ENCODE measurements around the gene NFIA.

Gene NFIA

DNA sequence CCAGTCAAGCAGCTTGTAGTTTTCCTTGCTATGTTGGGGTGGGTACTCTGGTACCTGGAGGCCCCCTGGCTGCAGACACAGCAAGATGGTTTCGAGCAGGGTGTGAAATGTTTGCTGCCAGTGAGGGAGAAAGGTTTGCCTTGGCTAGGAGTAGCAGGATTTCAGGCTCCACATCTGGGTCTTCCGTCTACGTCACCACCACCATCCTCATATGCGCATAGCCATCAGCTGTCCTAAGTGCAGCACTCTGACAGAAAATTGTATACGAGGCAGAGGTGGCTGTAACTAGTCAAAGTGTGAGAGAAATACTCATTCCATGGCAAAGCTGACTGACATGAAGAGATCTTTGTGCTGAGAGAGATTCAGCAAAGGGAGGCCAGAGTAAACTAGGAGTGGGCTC is 212.6 kb downstream of the NFIA start:
- DNase-seq (ENCODE audit: low read depth, low spot score), result no peak
- no peak overlapping the region for H3K4me3 ChIP-seq (ENCODE audit: low read length)

DNA sequence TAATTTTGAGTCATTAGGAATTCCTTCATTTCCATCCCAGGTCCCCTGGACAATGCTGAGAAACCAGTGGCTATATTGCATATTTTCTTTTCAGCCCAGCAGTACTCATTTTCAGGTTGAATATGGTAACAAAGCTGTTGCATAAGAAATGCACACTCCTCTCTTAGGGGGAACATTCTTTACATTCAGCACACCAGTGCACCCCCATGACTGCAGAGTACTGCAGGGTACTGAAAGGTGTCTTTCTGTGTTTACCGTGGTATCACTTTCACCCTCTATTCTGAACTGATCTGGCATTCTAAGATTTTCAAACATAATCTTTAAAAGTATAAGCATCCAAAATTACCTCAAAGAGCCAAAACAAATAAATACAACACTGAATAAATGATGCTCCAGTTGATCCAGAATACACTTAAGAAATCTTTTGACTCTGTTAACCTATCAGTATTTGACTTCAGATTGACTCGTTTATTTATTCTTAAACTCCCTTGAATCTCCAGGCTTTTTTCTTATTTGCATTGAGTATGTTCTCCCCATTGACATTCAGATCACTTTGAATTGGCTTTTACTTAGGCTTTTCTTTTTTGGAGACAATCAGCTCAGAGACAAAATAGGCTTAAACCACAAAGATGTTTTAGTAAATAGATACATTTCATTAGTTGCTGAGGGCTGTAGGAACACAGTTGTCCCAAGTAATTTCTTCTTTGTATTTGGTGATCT is 213.6 kb downstream of the NFIA start:
- H3K4me3 ChIP-seq (ENCODE audit: low read length), result no peak overlapping the region
- DNase-seq (ENCODE audit: low read depth, low spot score), result no peak

DNA sequence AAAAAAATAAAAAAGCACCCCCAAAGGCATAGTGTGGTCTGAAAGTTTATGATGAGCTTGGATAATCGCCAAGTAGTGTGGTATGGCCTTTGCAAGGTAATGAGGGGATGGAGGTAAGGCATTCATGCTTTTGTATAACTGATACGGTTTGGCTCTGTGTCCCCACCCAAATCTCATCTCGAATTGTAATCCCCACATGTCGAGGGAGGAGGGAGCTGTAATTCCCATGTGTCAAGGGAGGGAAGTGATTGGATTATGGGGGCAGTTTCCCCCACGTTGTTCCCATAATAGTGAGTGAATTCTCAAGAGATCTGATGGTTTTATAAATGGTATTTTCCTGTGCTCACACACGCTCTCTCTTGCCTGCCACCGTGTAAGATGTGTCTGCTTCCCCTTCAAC is 215.5 kb downstream of the NFIA start:
- DNase-seq (ENCODE audit: low read depth, low spot score), result no peak
- H3K4me3 ChIP-seq (ENCODE audit: low read length), result no peak overlapping the region

DNA sequence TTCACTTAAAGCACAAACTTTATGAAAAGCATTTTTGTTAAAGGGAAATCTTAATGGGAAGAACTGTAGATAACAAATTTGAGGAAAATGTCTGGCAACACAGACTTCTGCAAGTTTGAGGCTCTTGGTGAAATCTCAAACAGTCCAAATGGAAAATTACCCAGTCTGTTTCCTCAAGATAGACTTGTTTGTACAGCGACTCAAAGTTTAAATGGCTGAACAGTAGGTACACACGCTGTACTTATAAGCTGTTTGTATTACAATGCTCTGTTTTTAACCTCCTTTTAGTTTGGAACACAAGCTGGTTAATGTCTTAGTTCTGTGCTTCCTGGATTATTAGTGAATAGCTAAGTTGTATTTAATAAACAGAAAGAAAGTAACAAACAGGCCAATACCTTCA is 217.1 kb downstream of the NFIA start:
- H3K4me3 ChIP-seq (ENCODE audit: low read length), result no peak overlapping the region
- no peak for DNase-seq (ENCODE audit: low read depth, low spot score)

DNA sequence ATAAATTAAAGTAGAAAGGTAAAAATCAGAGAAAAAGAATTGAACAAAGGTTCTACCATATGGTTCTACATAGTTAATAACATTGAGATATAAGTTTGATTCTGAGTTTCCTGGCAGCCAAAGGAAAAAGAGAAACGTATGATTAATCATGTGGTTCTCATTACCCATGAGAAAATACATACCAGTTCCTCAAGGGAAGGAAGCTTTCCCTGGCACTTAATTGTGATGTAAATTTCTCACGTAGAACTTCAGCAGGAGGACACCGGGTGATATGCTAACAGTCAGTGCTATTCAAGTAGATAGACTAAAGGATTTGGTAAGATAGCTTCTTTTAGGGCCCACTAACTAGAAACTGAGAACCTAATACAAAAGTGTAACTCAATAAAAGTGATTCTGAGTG is 218.5 kb downstream of the NFIA start:
- no peak for DNase-seq (ENCODE audit: low read depth, low spot score)
- H3K4me3 ChIP-seq (ENCODE audit: low read length), result no peak overlapping the region

DNA sequence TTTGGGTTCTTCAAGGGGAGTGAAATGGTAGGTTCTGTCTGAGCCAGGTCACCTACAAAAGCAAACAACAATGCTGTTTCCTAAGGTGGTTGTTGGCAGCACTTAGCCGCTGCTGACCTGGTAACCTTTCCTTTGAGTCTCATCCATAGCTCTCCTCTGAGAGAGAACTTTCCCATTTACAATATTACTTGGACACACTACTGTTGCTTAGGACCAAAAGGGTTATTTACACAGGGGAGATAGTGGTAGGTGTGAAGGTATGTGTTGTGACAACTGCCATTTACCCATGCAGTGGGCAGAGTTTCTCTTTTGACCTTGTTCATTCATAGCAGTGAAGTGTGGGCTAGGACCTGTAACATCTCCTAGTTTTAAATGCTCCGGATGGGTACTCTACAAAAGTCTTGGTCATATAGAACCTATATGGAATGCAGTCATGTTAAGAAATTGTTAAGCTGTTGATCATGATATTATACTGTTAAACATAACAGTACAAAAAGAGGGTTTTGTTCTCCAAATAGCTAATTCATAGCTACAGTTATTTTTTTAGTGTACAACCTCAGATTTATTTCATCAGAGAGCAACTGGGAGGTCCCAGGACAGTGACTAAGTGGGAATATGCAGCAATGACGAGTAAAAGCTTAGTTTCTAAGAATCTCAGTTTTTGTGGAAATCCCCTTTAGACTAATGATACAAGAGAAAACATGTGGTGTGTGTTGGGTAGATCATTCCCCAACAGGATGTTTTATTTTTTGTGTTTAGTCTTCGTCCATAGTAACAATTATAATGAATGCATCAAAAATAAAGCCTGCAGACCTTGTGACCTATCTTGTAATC is 219.7 kb downstream of the NFIA start:
- no peak overlapping the region for H3K4me3 ChIP-seq (ENCODE audit: low read length)
- no peak for DNase-seq (ENCODE audit: low read depth, low spot score)

DNA sequence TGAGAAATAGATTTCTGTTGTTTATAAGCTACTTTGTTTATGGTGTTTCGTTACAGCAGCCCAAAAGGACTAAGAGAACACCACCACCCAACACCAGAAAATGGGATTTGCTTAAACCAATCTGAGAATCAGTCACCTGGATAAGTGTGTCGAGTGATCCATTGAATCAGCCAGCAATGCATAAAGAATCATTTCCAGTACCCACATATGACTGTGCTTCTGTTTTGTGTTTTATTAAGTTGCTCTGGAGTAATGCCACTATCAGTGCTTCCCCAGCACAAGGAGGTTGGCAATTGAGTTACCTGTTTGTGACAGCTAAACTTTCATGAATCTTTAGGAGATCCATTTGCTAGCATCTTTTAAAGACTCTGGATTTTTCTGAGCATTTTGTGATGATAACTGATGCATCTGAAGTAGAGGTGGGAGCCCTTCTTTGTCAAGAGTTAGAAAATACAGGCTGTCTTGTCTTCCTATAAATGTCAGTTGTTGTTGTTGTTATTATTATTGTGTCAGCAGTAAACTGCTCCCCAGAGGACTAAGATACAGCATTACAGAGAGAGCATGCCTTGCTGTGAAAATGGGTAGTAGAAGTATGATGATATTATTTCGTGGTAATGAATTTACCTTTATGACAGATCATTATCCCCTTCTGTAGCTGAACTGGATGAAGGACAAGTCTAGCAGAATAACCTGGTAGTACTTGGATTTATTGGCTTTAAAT is 225.2 kb downstream of the NFIA start:
- H3K4me3 ChIP-seq (ENCODE audit: low read length), result no peak overlapping the region
- no peak for DNase-seq (ENCODE audit: low read depth, low spot score)

DNA sequence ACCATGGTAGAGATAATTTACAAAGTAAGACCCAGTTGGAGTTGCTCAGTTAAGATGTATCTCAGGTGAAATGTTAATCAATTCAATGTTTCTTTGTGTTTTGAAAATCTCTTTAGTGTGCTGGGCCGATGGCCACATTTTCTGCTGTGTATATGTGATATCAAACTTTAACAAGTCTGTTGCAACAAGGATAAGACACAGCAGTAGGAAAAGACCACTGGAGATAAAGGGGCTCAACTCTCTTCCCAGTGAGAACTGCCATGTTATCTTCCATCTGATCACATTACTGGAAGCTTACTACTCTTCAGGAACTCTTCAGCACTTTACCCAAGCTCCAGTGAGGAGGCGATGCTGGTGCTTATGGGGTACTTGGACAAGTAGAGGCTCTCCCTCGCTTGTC is 227.7 kb downstream of the NFIA start:
- DNase-seq (ENCODE audit: low read depth, low spot score), result no peak
- H3K4me3 ChIP-seq (ENCODE audit: low read length), result no peak overlapping the region

DNA sequence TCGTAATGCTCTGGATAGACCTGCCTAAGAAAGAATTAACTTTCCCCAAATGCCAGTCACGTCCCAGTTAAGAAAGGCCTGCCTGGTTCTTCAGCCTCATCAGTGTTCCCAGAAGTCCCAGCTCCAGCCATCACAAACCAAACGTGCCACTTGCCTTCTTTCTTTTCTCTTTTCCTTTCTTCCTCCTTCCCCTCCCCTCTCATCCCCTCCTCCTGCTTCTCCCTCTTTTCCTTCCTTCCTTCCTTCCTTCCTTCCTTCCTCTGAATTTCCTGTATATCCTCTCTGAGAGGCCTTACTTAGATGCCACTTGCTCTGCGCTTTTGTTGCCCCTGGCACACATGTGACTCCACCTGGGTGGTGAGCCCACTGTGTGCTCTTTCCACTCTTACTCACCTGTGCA is 228.2 kb downstream of the NFIA start:
- DNase-seq (ENCODE audit: low read depth, low spot score), result no peak
- no peak overlapping the region for H3K4me3 ChIP-seq (ENCODE audit: low read length)

DNA sequence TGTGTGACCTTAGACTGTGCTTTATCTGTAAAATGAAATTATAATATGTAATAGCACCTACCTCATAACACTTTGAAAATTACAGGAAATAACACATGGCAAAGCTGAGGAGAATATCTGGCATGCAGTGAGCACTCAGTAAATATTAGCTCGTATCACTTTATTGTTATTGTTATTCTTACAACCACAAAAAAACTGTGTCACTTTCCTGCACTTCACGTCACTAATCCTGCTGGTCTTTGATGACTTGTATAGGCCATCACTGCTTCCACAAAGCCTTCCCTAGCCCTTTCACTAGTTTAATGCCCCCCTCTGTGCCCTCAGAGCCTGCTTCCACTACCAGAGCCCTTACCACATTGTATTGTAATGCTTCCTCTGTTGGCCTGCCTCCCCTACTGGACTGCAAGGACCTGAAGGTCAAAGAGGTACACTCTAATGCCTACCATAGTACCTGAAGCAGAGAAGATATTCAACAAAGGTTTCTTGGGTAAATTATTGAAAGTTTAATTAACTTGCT is 231.6 kb downstream of the NFIA start:
- DNase-seq (ENCODE audit: low read depth, low spot score), result no peak
- H3K4me3 ChIP-seq (ENCODE audit: low read length), result no peak overlapping the region

DNA sequence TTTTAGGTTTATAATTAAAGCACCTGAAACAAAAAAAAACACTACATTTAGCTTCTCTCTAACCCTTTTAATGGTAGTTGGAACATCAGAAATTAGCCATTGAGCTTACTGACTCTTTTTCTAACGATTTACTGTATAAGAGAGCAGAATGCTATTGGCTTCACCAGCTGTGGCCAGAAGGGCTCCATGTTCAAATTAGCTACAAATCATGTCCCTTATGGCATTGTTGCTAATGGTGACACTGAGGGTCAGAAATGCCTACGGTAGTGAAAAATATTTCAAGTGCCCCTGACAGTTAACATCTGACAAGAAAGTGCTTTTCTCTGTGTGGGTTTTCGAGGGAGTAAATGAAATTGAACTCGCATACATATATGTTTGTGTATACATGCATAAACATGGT is 232.7 kb downstream of the NFIA start:
- H3K4me3 ChIP-seq (ENCODE audit: low read length), result no peak overlapping the region
- no peak for DNase-seq (ENCODE audit: low read depth, low spot score)

DNA sequence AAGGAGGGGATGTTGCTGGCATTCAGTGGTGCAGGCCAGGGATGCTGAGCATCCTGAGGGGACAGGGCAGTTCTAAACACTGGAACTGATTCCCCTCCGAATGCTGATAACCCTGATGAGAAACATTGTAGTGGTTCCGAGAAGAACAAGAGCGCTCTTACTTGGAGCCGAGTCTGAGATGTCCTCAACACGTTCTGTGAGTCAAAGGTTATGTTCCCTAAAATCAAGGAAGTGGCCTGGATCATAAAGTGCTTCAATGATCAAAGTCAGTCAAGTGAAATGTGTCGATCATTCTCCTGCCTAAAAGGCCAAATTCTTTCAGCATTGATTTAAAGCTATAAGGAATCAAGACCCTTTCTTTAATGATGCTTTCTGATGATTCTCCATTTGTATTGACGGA is 234.1 kb downstream of the NFIA start:
- DNase-seq (ENCODE audit: low read depth, low spot score), result no peak
- no peak overlapping the region for H3K4me3 ChIP-seq (ENCODE audit: low read length)

DNA sequence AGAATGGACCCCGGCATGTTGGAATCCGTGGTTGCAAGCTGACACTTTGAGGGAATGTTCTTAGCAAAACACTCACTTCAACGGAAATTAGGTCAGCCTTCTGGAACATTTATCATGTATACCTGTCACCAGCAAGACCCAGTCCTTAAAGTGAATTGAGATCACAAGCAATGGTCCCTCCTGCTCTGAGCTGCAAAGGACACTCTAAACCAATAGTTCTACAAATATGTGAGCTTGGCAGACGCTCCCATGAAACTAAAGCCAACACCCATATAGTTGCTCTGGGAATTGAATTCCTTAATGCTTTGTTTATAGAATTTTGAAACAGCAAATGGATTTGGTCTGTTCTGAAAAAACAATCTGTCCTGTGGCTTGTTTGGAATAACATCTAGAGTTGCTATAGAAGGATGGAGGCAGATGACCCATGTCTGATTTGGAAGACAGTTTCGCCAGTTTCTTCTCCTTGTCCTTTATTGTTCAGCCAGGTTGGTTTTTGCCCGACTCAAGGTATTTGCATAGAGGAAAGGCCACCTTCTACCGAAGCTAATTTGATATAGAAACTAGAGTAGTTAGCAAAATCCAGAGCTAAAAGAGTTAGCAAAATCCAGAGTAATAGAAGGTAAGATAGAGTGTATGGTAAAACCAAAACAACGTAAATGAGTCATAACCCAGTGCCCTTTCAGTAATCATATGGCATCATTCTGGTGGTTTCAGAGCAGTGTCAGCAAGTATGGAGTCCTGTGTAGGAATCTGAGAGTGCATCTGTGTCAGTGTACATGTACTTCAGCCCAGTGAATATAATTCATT is 236.2 kb downstream of the NFIA start:
- DNase-seq (ENCODE audit: low read depth, low spot score), result no peak
- H3K4me3 ChIP-seq (ENCODE audit: low read length), result no peak overlapping the region

DNA sequence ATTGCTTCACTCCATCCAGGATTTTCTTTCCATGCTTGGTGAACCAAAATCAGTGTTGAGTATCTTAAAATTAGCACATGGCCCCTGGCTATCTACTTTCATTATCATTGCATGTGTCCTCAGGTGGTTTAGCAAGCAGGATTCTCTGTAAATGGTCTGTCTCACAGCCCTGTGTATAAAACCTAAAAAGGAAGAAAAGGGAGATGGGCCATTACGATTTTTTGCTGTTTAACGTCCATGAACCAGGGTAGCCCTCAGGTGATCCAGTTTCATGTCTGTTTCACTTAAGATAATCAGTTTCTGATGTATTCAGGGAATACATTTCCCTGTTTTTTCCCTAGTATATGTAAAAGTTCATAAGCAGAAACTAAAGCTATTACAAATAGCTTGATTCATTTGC is 238.2 kb downstream of the NFIA start:
- H3K4me3 ChIP-seq (ENCODE audit: low read length), result no peak overlapping the region
- no peak for DNase-seq (ENCODE audit: low read depth, low spot score)

DNA sequence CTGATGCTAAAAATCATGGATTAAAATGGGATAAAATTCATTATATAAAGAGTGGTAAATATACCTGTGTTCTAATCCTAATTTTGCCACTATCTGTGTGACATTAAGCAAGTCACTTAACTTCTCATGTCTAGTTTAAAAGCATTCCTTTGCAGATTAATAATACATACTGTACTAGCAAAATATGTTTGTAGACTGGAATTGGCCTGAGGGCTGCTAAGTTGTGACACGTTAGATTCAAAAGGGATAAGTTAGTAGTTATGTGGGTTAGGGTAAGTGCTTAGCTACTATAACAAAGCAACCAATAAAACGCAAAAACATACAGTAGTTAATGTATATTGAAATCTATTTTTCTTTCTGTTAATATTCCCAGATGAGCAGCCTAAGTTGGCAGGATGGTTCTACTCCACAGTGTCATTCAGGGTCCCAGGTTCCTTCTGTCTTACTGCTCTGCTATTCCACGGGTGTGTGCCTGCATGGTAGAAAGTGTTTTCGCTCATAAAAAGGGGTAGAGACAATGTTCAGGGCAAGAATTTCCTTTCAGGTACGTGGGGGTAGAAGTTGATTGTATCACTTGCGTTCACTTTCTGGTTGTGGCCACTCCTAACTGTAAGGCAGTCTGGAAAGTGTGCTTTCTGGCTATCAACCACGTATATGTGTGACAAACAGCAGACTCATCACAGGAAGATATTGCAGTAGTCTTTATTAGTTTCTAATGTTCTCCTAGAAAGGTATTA is 239.8 kb downstream of the NFIA start:
- no peak overlapping the region for H3K4me3 ChIP-seq (ENCODE audit: low read length)
- no peak for DNase-seq (ENCODE audit: low read depth, low spot score)

DNA sequence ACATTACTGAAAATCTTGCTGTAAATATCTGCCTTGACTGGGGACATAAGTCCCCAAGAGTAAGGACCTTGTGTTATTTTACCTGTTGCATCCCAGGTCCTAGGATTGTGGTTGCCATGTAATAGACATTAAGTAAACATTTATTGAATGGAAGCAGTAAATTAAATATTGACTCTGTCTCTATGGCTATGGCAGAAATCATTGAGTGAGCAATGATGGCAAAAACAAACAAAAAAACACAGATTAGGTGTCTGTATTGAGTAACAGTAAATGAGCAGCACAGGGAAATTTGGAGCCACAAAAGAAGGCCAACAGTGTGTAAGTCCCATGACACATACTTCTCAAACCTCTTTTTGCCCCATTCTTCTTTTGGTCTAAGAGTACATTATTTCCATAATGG is 240.4 kb downstream of the NFIA start:
- DNase-seq (ENCODE audit: low read depth, low spot score), result no peak

DNA sequence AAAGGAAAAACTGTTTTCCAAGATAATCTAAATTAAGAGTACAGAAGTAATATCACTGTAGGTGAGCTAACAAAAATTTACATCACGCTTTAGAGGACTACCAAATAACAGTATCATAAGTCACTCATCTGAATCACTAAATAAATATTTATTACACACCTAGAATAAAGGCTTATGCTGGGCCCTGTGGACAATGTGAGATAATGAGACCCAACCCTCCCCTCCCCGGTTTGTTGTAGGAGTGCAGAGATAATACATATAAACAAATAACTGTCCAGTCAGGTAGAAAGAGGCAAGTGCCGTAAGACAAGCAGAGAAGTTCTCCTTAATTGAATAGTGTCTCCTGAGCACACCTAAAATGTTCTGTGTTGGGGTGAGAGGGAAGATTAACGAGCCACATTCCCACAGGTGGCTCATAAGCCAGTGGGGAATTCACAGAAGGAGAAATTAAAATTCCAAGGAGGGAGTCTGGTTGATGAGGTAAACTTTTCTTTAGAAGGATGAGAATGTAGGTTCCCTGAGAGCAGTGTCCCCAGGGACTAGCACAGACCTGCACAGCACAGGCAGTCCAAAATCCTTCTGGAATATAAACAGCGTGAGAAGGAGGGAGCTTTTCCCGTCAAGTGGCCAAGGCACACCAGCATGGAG is 241.4 kb downstream of the NFIA start:
- DNase-seq (ENCODE audit: low read depth, low spot score), result no peak
- no peak overlapping the region for H3K4me3 ChIP-seq (ENCODE audit: low read length)

More for the DNA sequence above, 240.4 kb downstream of the NFIA start:
- no peak overlapping the region for H3K4me3 ChIP-seq (ENCODE audit: low read length)

DNA sequence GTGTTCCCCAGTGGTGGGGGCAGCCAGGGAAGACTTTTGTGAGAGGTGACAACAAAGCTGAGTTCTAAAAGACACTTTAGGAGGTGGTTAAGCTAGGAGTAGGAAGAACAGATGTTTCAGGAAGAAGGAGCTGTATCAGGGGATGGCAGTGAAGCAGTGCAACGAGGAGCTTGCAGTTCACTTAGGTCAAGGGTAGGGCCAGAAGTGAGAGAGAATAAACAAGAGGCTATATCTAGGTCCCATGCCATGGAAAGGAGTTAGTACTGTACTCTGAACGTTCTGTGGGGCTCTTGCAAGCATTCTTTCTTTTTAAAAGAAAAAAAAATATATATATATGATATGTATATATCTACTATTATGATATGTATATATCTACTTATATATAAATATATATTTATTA is 244.4 kb downstream of the NFIA start:
- no peak for DNase-seq (ENCODE audit: low read depth, low spot score)
- no peak overlapping the region for H3K4me3 ChIP-seq (ENCODE audit: low read length)
